ENCODE data around the gene RASSF5.
"Not testable (repeated sequence)": the region's sequence is repeated elsewhere in the genome, so short reads cannot be mapped to it uniquely, and the experiment has no call there.

Gene RASSF5

DNA sequence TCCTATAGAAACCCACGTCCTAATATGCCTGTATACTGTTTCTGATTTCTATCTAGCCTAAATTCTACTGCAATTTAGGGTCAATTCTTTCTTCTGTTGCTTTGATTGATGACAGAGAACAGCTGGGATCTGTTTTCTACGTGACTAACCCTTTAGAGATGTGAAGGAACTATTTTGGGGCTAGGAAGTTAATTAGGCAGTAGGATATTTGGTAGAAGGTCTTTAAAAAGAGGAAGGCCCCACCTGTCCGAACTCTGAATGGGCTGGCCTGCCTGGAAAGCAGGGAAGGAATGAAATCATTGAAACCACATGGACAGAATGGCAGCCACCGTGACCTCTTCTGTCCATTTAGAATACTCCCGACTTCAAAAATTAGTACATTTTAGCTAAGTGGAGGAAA, 83.9 kb downstream of the RASSF5 start:
- no peak for DNase-seq

DNA sequence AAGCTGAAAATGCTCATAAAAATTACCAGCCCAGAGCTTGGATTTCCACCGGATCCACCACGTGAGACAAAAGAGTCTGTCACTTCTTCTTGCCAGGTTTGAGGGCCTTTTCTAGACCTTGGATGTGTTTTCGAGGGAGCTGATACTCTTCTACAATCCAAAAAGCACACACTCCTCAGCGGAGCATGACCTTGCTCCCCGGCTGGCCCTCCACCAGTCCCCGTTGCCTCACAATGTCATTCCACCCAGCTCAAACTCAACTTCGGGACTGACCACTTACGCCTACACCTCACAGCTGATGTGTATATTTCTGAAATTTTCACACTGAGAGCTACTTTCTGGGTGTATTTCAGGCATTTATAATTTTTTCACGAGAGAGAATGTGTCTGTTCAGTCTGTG, 84.4 kb downstream of the RASSF5 start:
- no peak for DNase-seq

DNA sequence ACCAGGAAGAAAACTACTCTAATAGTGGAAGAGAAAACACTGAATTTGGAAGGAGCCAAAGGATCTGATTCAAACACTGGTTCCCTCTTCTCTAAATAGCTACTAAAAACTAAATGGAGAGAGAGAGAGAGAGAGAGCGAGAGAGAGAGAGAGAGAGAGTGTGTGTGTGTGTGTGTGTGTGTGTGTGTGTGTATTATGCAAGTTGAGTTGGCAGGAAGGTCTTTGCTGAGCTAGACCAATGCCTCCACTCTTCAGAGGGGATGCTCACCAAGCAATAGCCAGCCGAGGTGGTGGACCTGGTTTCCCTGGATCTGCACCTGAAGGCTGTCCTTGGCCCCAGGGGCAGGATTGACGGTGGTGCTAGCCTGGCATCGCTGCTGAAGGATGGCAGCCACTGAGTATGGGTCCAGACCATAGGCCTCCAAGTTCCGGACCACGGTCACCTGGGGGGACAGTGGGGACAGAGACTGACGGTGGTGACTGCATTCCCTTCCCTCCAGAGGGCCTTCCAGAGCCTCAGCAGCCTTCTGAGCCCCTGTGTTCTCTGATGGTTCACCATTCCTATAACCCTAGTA, 86.1 kb downstream of the RASSF5 start:
- DNase-seq, result no peak

DNA sequence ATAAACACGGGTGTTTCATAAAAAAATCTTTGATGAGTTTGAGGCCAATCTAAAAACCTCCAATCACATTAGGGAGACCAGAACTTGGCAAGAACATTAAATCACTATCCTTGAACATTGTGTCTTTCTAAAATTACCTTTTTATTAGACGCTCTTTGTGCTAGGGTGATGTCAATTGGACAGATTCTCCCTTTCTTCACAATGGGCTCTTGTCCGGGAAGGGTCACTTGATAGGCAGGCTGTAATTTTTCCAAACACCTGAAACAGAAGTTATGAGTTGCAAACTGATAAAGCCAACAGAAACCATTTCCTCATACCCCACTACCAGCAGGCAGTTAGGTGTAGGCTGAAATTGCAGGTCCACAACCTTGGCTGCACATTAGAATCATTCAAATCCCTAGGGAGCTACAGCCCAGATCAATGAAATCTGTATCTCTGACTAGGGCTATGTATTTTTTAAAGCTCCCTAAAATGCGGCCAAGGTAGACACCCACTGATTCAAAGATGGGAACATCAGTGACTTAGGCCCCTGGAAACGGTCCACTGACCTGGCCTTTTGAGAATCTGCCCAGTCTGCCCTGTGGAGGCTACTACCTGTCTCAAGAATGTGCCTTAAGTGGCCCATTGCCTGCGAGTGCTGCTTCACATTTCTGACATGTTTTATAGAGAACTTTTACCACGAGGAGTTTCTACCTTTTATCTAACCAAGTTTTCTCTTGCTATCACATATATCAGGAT, 88.4 kb downstream of the RASSF5 start:
- no peak for DNase-seq

DNA sequence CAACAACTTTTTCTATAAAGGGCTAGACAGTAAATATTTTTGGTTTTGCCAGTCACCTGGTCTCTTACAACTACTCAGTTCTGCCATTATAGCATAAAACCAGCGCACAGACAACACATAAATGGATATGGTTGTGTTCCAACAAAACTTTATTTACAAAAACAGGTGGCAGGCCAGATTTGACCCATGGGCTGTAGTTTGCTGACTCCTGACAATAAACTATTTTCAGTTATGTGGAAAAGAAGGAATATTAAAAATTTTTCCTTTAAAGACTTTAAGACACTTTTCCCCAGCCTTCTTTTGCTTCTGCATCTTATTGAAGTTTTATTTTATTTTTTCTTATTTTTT, 89.0 kb downstream of the RASSF5 start:
- DNase-seq, result no peak

DNA sequence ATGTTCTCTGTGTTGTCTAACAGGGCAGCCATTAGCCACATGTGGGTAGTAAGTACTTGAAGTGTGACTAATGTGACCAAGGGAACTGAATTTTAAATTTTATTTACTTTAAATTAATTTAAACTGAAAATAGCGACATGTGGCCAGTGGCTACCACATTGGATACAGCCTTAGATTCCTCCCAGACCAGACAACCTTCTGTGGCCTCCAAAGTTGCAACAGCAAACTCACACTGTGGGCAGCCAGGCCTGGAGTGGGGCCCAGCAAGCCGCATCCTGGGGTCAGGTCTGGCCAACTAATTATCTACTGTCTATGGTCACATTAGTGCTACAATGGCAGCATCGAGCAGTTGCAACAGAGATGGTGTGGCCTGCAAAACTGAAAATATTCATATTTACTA, 93.2 kb downstream of the RASSF5 start:
- no peak for DNase-seq

DNA sequence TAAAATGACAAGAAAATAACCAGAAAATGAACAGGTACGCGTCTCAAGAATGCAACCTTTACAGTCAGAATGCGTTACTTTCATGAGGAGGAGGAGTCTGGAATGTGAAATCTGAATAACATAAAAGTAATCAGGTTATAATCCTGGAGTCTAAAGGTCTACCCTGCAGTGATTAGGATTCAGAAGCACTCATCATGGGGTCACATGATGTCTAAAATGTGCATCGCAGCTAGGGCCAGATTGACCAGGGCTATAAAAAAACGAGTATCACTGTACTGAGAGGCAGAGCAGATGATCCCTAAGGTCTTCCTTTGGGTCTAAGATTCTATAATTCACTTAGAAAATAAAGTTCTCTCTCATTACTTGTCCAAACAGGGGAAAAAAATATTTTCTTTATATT, 97.5 kb downstream of the RASSF5 start:
- no peak for DNase-seq

DNA sequence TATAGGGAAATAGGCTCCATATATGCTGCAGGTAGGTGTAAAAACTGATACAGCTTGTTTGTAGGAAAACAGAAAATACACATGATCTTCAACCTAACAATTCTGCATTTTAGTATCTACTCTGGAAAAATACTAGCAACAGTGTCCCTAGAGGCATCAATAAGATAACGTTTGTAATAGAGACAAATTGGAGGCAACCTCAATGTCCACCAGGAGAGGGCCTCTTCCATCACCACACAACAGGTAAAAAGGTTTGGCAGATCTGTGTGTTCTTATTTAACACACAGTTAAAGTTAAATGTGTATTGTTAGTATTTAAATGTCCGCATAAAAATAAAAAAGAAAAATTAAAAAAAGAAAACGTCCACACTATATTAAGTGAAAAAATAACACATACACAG, 99.5 kb downstream of the RASSF5 start:
- no peak for DNase-seq

DNA sequence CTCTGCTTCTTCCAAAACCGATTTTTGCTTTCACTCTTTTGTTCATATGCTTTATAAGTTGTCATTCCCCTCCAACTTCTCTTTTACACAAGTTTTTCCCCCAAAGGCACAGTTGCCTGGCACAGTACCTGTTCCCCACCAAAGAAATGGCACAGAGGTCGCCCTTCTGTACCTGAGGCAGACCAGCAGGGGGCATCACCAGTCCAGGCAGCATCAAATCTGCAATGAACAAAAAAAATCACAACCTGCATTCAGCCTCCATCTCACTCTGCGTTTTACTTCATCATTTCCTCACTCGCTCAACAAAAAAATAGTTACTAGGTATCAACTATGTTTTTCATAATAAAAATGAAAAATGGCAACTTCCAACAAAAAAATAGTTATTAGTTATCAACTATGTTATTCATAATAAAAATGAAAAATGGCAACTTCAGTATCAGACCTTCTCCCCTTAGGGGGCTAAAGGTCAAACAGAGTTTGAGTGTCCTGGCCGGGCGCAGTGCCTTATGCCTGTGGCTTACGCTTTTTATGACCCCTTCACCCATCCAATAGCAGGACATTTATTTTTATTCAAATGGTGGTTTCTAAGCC, 100.9 kb downstream of the RASSF5 start:
- peak; percentile 70 for DNase-seq

DNA sequence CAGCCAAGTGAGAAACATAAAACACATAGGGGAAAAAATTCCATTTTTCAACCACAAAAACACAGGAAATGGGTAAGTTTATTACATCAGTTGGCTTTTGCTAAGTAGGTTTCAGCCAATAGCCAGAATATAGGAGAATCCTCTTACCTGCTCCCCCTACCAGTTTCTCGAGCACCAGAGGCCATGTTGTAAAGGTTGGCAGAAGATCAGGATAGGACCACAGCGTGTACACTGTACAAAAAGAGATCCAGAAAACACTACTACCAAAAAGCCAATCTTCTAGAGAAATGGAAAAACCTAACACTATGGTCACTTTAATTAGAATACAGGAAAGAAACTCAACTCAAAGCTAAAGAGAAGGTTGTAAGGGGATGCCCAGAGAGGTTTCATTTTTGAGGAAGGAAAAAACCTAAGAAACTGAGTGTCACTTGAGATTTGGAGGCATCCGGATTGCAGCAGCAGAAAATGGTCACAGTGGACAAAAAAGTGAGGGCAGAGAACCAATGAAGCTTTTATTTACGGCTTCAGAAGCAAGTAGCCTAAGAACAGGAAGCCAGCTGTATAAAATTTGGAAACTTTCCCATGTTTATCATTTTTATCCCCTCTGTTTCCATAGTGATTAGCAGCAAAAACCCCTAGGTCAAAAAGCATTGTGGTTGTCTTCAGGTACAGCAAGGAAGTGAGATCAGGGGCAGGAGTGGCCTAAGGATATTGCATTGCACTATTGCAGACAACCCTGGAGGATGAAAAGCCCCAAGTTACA, 102.1 kb downstream of the RASSF5 start:
- DNase-seq, result no peak

DNA sequence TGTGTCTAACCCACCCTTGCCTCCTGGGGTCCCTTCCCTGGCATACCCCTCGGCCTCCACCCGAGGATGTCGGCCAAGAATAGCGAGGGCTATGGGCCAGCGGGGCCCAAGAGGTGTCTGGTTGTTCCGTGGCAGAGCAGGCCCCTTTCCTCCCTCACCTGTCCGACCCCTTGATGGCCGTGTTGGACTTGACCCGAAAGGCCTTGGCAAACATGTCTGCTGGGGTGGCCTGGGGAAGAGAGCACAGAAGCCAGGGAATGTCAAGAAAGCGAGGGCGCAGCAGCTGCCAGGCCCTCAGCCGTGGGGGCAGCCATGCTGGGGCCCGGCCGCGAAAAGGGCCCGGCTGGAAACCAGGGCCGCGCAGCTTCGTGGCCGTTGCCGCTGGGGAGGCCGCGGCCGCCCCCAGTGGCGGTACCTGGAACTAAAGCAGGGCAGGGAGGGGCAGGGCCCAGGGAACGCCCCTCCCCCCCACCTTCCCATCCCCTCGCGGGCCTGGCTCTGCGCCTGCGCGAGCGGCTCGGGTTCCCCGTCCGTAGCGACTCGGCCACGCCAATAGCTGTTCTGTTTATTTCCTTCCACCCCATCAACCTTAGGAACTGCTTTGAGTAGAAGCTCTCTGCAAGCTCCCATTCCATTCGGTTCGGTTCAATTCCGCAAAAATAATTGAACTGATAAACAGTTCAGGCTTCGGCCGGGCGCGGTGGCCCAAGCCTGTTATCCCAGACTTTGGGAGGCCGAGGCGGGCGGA, 105.0 kb downstream of the RASSF5 start, which contains the start of gene EIF2D:
Gene EIF2D, minus strand, starts transcription at position 337 of the 748 bp plus-strand sequence. Its CDS starts 123 bp downstream, at position 214.
- DNase-seq, result peak; percentile 95

DNA sequence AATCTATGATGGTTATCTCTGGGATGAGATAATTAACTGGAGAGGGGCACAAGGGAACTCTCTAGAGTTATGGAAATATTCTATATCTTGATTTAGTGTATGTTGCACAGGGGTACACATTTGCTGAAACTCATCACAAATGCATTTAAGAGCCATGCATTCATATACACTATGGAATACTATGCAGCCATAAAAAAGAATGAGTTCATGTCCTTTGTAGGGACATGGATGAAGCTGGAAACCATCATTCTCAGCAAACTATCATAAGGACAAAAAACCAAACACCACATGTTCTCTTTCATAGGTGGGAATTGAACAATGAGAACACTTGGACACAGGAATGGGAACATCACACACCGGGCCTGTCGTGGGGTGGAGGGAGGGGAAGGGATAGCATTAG, 119.1 kb downstream of the RASSF5 start:
- DNase-seq, result not testable (repeated sequence)

DNA sequence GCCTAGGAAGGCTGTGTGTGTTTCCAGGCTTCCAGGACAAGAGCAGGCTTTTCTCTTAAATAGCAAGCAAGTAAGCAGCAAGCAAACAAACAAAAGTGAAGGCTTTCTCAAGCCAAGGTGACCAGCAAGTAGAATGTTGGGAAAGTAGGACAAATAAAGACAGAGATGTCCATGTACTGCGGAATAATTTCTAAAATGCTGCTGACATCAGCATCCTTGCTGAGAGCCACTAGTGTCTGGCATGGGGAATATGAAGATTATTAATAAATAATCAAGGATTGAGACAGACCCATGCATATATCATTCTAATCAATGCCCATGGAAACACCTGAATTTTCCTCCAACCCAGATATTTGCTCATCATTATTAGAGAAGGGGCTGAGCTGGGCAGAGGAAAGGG, 121.6 kb downstream of the RASSF5 start:
- DNase-seq, result no peak

DNA sequence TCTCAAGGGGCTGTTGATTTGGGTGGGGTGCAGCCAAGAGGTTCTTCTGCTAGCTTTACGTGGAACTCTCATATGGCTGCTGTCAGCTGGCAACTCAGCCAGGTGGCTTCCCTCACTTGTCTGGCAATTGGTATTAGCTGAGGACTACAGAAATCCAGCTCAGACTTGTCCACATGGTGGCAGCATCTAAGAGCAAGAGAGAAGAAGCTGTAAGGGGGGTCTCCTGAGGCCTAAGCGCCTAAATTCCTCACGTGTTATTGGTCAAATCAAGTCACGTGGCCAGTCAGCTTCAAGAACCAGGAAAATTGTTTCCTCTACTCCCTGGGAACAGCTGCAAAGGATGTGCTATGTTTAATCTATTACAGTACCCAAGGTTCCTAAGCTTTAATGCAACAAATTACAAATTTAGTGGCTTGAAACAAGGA, 123.8 kb downstream of the RASSF5 start:
- peak; percentile 8 for DNase-seq

DNA sequence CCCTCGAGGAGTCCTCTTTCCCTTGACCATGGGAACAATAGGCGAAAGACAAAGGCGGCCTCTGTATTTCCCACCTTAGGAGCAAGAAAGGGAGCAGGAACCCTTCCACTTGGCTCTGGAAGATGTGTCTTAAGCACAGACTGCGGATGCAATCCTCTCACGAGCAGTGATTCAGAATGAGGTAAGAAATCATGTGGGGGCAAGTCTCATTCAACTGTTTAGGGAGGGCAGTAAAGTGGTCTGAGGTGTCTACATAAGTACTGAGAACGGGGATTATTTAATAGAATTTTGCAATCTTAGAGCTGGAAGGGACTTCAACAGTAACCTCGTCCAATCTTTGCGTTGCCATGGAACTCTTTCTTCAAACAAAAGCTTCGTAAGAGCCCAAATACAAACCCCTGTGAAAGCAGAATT, 126.4 kb downstream of the RASSF5 start:
- no peak for DNase-seq

DNA sequence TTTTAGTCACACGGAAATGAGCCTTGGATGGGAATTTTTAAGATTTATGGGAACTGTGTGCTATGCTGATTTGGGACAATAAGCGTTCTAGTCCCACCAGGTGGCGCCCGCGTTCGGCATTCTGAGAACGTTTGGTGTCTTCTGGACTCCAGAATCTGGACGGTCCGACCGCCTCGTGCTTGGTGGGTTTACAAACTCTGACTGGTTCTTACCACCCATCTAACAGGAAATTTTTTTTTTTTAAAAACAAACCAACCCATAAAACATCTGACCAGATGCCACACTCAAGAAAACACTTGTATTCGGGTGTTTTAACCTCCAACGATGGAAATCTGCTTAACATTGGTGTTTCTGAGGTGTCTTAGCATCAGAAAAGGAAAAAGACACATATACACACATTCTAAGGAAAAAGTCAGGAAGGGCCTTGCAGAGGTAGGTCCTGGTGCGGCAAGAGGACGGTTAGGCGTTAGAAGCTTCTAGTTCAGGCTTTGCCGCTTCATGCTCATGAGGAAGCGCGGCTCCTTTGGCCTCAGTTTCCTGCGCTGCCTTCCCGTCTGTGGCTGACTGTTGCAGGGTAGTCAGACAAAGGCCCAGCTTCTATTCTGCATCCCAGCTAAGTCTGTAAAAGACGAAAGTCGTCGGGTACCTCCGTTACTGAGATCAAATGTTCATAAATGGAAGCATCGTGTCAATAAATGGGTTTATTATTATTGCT, 127.2 kb downstream of the RASSF5 start:
- DNase-seq, result peak; percentile 84

DNA sequence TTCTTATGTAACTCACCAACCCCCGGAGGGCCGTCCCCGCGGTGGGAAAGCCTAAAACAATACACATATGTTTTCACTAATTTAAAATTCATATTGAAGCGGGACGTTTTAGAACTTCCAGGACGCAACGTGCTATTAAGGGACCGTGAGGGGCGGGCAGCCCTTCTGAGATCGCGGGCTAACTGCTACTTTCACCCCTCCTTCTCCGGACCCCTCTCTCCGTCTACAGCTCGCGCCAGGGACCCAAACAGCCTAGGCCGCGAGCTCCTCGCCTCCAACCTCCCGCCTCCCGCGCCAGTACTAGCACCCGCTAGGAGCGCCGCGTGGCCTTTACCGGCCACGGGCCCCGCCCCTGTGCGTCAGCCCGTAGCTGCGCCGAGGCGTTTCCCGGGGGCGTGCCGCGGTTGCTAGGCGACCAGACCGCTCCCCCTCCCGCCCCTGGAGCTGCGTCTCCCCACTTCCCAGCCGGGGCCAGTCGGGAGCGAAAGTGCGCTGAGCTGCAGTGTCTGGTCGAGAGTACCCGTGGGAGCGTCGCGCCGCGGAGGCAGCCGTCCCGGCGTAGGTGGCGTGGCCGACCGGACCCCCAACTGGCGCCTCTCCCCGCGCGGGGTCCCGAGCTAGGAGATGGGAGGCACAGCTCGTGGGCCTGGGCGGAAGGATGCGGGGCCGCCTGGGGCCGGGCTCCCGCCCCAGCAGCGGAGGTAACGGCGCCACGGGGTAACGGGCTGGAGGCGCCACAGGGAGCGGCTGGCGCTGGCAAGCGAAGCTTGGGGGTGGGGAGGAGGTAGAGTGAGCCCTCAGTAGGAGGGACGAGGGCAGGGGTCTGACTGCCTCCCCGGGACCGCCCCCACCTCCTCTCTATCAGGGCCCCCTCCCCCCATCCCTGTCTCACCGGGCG, 128.0 kb downstream of the RASSF5 start, which contains the start of gene DYRK3:
Gene DYRK3, plus strand, starts transcription at position 457 of the 898 bp plus-strand sequence. Its CDS starts 168 bp downstream, at position 625.
- peak; percentile 93 for DNase-seq

DNA sequence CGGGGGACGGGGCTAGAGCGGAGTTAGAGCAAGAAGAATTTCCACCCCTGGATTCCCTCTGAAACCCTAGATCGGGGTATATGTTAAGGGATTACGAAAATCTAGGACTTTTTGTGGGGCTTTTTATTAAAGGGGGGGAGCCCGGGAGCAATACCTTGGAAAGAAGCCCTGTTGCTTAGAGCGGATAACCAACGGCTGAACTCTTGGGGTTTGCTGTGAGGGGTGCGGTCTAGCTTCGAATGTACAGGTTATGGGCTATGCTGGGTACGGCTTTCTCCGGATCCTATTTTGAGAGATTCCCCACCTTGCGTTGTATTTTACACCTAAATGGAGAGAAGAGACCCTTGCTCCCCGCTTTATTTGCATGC, 128.6 kb downstream of the RASSF5 start:
- DNase-seq, result peak; percentile 21

DNA sequence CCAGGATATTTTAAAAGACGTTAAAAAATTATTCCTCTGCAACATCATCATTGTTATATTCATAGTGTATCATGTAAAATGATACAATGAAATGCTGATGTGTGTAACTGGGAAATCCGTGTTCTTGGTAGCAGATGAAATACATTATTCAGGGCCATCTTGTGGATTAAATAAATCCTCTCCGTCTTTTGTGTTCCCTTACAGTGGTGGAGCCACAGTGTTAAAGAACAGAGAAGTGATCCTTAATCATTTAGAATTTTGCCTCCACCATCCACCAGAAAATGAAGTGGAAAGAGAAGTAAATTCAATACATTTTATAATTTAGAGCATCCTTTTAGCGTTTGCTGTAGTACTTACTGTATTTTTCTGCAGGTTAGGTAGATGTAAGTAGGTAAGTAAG, 129.3 kb downstream of the RASSF5 start:
- DNase-seq, result no peak

DNA sequence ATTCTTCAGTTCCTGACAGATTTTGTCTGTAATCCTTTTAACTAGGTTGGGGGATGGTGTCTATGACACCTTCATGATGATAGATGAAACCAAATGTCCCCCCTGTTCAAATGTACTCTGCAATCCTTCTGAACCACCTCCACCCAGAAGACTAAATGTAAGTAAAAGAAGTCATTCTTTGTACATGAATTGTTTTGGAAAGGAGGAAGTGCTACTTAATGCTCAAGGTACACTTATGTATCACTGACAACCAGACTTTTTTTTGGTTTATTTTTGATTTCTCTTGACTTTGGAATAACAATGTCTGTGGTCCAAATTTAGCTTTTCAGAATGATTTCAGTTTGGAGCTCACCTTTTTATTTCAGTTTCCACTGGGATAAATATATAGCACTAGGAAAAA, 130.3 kb downstream of the RASSF5 start:
- DNase-seq, result no peak
